ENCODE measurements around the gene BTRC.

DNA sequence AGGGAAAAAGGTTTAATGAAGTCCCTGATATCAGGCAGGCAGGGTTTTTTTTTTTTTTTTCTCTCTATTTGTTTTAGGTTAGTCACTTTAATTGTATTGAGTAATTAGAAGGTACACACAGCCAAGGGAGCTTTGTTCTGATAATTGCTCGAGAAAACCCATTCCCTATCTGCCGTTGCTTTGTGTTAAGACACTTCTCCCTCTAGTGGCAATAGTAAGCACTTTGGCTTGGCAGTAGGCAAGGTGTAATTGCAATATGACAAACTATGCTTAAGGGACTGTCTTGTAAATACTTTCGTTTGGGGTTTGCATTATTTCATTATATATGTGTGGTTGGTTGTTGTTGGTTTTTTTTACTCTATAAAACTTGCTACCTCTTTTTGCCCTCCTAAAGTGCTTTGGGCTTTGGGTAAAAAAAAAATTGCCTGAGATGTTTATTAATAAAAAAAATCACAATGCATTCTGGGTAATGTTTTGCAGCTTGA is 113.4 kb downstream of the BTRC start:
- TF ChIP-seq, protein P1, sequence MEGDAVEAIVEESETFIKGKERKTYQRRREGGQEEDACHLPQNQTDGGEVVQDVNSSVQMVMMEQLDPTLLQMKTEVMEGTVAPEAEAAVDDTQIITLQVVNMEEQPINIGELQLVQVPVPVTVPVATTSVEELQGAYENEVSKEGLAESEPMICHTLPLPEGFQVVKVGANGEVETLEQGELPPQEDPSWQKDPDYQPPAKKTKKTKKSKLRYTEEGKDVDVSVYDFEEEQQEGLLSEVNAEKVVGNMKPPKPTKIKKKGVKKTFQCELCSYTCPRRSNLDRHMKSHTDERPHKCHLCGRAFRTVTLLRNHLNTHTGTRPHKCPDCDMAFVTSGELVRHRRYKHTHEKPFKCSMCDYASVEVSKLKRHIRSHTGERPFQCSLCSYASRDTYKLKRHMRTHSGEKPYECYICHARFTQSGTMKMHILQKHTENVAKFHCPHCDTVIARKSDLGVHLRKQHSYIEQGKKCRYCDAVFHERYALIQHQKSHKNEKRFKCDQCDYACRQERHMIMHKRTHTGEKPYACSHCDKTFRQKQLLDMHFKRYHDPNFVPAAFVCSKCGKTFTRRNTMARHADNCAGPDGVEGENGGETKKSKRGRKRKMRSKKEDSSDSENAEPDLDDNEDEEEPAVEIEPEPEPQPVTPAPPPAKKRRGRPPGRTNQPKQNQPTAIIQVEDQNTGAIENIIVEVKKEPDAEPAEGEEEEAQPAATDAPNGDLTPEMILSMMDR (IDR thresholded peaks at IDR 0.05): no peak
- no peak for TF ChIP-seq POLR2A (IDR thresholded peaks at IDR 0.05)

All from lower leg skin (tissue), 3 donors.